Amniotic stem cell (primary cell): ENCODE measurements around the gene ZBTB6.
A peak's percentile ranks its signal among the peaks of the same experiment; 100 is the strongest.
"Not testable (repeated sequence)": the region's sequence is repeated elsewhere in the genome, so short reads cannot be mapped to it uniquely, and the experiment has no call there.

ENCODE experiments used
- DNase-seq: peaks from one replicate; lab custom pipeline; 2025; lab: John Stamatoyannopoulos, UW

ZBTB6 gene

DNA sequence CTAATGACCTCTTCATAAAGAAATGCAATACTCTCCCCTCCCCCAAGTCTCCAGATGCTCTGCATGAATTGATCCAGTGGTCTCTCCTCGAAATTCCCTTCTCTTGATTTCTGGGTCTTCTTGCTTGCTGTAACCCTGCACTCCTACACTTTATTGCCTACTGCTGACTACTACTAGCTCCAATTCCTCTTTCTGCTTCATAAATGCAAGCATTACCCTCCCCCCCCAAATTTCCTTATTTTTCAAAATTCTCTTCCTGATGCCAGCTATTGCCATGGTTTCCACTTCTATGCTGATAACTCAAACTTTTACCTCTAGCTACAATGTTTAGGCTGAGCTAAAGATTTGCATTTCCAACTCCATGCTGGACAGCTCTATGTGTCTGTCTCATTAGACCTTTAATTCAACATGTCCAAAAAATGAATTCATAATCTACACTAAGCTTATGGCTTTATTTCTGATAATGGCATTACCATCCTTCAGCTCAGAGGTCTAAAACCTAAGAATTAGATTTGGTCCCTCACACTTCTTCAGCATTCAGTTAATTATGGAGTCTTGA, 16.8 kb upstream of the ZBTB6 start:
- DNase-seq, result no peak

- no peak for DNase-seq
Observed at GRCh38 chr9:122923947-122924346, 10.8 kb upstream of the ZBTB6 start.

- DNase-seq, result no peak
Observed at GRCh38 chr9:122922713-122923112, 9.6 kb upstream of the ZBTB6 start.

DNA sequence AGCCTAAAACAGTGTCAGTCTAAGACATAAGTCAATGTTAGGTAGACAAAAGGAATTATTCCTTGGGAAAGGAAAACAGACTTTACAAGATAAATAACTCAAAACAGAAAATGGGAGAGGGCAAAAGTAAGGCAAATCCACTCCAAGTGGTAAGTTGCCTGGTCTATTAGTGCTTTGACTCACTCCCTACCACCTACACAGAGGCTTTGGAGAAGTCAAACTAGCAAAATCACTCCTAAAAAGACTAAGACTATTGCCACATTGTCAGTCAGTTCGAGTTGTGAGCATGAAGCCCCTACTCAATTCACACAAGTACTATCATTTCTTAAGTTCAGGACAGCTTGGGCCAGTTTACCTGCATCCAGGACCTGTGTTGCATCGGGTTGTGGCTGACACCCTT, 5.2 kb upstream of the ZBTB6 start:
- DNase-seq, result no peak

- DNase-seq, result no peak
Observed at GRCh38 chr9:122912671-122912963, 506 bp downstream of the ZBTB6 start.

DNA sequence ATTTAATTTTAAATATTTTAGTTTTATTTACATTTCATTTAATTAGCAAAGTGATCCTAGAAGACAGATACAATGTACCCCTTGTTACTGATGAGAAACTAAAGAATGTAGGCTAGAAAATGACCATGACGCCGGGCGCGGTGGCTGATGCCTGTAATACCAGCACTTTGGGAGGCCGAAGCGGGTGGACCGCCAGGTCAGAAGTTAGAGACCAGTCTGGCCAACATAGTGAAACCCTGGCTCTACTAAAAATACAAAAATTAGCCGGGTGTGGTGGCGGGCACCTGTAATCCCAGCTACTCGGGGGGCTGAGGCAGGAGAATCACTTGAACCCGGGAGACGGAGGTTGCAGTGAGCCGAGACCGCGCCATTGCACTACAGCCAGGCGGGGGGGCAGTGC, 7.0 kb downstream of the ZBTB6 start:
- DNase-seq, result not testable (repeated sequence)

DNA sequence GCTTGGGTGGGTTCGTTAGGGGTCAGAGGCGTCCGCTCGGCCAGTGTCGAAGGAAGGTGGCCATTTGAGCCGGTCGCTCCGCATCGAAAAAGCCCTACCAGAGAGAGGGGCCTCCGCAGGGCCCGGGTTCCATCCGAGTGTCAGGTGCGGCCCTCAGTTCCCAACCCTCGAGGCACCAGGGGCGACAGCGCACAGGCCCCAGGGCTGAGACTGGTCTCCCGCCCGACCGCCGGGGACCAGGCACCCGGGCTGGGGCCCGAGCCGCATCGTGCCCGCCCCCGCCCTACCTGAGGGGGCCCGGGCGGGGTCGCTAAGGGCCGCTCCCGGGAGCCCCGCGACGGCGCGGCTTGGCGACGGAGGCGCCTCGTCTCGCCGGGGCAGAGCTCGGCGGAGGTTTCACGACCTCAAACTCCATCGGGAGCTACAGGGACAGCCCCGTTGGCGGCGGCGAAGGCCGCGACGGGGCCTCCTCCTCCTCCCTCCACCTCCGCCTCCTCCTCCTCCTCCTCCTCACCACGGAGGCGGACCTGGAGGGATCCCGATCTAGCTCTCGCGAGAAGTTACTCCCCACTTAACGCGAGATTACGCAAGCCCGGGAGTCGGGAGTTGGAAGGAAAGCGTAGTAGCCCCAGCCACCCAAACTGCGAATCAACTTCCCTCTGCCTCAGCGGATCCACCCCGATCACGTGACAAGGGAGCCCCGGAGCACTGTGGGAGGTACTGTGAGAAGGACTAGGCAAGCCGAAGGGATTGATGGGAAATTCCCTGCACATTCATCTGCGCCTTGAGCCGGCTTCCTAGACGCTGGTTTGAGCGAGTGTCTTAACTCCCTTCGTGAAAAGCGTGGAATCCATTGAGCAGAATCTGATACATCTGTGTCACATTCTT, 8.1 kb downstream of the ZBTB6 start, which contains the start of gene RC3H2:
TSS of gene RC3H2 (minus strand) at position 537 of the 888 bp plus-strand sequence. CDS start 7,850 bp downstream, outside the sequence.
- DNase-seq, result peak; percentile 99

GRCh38 chr9:122904466-122904822, 8.7 kb downstream of the ZBTB6 start:
- DNase-seq, result no peak

DNA sequence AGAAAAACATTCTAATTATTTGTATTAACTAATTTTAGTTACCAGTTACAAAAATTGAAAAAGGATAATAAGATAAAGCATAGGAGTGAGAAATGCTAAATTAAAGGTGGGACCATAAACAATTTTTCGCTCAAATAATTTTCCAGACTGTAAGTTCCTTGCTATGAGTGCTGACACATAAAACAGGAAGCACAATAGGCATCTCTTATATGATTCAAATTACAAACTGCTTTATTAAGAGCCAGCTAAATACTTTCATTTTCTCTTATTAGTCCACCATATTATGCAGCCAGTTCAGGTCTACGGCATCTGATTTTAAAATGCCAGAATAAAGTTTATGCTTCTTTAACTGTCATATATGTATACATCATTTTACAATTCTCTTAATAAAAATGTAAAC, 12.3 kb downstream of the ZBTB6 start:
- no peak for DNase-seq

- DNase-seq, result no peak
Observed at GRCh38 chr9:122897969-122898368, 15.2 kb downstream of the ZBTB6 start.

GRCh38 chr9:122888480-122888879, 24.6 kb downstream of the ZBTB6 start:
- no peak for DNase-seq

GRCh38 chr9:122883125-122883524, 30.0 kb downstream of the ZBTB6 start:
- no peak for DNase-seq

GRCh38 chr9:122879443-122879842, 33.7 kb downstream of the ZBTB6 start:
- no peak for DNase-seq

- DNase-seq, result no peak
Observed at GRCh38 chr9:122875523-122875922, 37.6 kb downstream of the ZBTB6 start.

DNA sequence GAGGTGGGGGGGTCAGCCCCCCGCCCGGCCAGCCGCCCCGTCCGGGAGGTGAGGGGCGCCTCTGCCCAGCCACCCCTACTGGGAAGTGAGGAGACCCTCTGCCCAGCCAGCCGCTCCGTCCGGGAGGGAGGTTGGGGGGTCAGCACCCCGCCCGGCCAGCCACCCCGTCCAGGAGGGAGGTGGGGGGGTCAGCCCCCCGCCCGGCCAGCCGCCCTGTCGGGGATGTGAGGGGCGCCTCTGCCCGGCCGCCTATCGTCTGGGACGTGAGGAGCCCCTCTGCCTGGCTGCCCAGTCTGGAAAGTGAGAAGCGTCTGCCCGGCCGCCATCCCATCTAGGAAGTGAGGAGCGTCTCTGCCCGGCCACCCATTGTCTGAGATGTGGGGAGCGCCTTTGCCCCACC, 45.8 kb downstream of the ZBTB6 start:
- DNase-seq, result not testable (repeated sequence)

DNA sequence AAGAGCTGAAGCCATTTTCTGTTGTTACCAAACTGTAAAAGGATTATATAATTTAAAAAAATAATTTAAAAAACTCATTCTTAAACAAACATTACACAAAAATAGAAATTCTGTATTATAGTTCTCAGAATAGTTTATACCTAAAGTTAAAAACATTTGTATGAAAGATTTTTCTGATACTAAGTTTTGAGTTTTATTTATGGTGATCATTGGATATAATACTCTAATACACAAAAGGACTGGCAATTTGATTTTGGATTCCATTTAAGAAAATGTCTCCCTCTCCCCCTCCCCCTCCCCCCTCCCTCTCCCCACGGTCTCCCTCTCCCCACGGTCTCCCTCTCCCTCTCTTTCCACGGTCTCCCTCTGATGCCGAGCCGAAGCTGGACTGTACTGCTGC, 47.0 kb downstream of the ZBTB6 start:
- no peak for DNase-seq

DNA sequence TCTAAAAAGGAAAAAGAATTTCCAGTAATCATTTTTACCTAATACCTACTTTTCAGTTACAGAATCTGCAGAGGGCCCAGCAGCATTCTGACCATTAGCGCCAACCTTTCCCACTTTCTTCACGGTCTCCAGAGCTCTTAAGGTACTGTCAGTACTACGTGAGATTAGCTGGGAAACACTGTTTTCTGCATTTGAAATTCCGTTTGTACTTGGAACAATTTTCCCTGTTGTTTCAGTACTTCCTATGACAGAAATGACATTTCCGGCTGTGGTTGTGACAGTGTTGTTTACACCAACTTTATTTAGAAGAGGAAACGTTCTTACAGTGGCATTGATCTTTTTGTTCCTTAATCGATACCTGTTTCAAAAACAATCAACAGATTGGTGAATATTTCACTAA, 47.8 kb downstream of the ZBTB6 start:
- no peak for DNase-seq

DNA sequence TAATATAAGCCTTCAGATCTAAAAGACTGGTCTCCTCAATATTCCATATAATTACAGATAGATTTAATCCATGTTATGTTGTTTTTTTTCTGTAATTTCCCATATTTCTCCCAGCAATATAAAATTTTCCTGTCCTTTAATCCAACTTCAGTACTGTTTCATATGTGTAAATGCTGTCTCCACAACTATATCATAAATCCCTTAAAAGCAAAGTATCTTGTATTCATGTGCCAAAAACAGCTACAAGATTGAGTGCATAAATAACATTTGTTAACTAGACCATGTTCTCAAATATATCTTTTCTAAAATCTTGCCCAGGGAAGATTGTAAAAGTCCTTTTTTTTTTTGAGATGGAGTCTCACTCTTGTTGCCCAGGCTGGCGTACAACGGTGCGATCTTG, 49.7 kb downstream of the ZBTB6 start:
- DNase-seq, result no peak

DNA sequence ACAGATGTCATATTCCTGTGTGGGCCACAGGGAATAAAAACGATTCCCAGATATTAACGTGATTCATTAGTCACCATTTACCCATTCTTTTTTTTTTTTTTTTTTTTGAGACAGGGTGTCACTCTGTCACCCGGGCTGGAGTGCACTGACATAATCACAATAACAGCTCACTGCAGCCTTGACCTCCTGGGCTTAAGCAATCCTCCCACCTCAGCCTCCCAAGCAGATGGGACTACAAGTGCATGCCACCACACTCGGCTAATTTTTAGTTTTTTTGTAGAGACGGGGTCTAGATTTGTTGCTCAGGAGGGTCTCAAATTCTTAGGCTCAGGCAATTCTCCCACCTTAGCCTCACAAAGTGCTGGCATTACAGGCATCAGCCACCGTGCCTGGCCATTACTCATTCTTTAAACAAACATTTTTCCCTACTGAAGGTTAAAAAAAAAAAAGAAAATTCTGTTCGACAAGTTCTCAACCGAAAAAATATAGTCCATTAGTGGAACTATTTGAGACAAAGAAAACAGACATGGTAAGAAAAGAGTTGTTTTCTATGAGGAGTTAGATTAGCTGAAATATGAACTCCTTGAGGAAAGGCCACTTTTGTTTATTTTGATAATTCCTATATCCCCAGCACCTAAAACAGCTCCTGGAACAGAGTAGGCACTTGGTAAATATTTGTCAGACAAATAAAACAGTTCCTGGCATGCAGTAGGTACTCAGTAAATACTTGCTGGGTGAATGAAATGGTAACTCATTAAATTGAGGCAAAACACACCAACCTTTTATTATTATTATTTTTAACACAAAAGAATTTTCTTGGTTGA, 52.6 kb downstream of the ZBTB6 start:
- DNase-seq, result no peak
